ENCODE results near the gene SIX5. TPM values are rescaled to one million over a fixed set of nuclear protein-coding genes. Genes with fewer than 3 reads are reported as not detected.

SIX5 gene
- total and polyA plus RNA-seq, 9 of the 15 experiments (the other 6 are each of a cell fraction or from before 2014, with no cell fraction given) = 1.4 to 17.2 (median 7.4) TPM; not detected in 2

DNA sequence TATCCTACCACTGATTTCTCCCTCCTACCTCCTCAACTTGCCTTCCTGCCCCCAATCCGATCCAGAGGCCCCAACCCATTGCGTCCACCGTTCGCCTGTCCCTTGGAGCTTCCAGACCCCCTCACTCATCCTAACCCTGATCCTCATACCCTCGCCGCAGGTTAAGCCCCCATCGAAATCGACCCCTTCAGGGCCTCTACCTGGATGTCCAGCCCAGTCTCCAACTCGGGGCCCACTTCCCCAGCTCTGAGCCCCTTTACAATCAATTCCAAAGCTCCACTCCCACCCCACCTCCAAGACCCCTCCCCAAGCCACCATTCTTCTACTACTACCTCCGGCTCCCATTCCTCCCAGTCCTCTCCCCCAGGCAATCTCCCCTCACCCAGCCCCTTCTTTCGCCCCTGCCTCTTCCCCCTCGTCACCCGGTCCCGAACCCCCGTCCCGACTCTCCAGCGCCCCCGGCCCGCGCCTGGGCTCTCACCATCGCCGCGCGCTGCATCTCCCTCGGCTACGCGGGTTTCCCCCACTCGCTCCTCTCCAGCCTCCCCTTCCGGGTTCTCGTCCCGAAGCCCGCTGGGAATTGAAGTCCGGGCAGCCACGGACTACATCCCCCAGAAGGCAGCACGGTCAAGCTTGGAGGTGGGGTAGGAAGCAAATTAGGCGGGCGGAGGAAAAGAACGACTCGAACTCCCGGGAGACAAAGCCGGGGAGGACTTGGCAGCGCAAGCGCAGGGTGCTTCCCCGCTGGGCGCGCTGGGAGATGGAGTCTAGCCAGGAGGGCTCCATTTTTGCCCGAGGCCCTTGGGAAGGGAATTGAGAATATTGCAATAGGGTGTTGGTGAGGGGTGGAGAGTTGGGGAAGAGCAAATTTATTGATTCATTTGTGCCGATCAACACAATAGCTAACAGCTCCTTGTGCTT, 38.4 kb downstream of the SIX5 start, which contains the start of gene FBXO46:
TSS of gene FBXO46 (minus strand) at position 529 of the 921 bp plus-strand sequence. CDS start 17,401 bp downstream, outside the sequence.
- H3K4me3 ChIP-seq = peak within 1 kb of the TSS; percentile 88
- H3K9me3 ChIP-seq (replicated peaks; ENCODE audit: control insufficient read depth, insufficient read depth, low read depth, low read length) = no peaks in the 10 kb centered on the region
- DNase-seq (ENCODE audit: extremely low read depth in 1 of 4, low spot score in 3 of 4) = peak; percentile 92 to 98 (median 96)
- ATAC-seq = peak; percentile 97
- H3K79me2 ChIP-seq (ENCODE audit: control insufficient read depth, insufficient read depth, low read length) = peaks cover 51% of the 10 kb centered on the region
- H2AFZ ChIP-seq (ENCODE audit: low read depth, low read length) = peak within 1 kb of the TSS; percentile 82
- H4K20me1 ChIP-seq (replicated peaks; ENCODE audit: control insufficient read depth, insufficient read depth, low read length) = peaks cover 5% of the 10 kb centered on the region; the same call in 1 of the 2 replicates
- BruUV-seq (replicated peaks) = no TSS peak
- no peaks in the 10 kb centered on the region for H3K9me1 ChIP-seq (ENCODE audit: control insufficient read depth, insufficient read depth, low read length)
- ChIA-PET POLR2A (interaction anchor here (0.6 to 2.2 kb wide), 13 partner anchors 9 to 1702 kb away, joined by 3 to 18 read pairs (median 4); partner anchors contain the start of genes QPCTL and SIX5), CTCF (ENCODE audit: low intra/inter-chr PET ratio) (no interaction called here)
- H3K9ac ChIP-seq (ENCODE audit: insufficient read depth in 1 of 2, low read depth in 2 of 2, low read length in 2 of 2) = peak within 1 kb of the TSS; percentile 87 to 95
- peaks cover 9% of the 10 kb centered on the region; the same call in 1 of the 3 replicates for H3K36me3 ChIP-seq (ENCODE audit: control insufficient read depth, insufficient read depth, low read length)
- intact Hi-C loops (cut with micrococcal nuclease) (no loop called here), in situ Hi-C loops (cut with MboI) (no loop called here)
- WGBS (ENCODE audit: insufficient coverage, low coverage, missing lambda C conversion rate) = under 1% methylated on average over 33 of the region's 48 CpGs
- H3K4me1 ChIP-seq (replicated peaks in 1 of 2; ENCODE audit: control insufficient read depth in 2 of 2, insufficient read depth in 2 of 2, low read length in 2 of 2) = peaks cover 13 to 38% of the 10 kb centered on the region in 2 experiments
- no peaks in the 10 kb centered on the region for H3K27me3 ChIP-seq (ENCODE audit: control insufficient read depth in 2 of 2, insufficient read depth in 2 of 2, low read length in 2 of 2)
- peak within 1 kb of the TSS; percentile 96 for H3K4me2 ChIP-seq (ENCODE audit: insufficient read depth, low read length)
- peak; percentile 97 for FAIRE-seq
- peak within 1 kb of the TSS; percentile 74 for H3K27ac ChIP-seq (ENCODE audit: extremely low read depth, low read depth, low read length)
- TF ChIP-seq CREB1 (IDR thresholded peaks at IDR 0.05) = peak; percentile 54; the same call in 1 of the 2 replicates
- peak; percentile 74; the same call in 1 of the 2 replicates for TF ChIP-seq CREB1 (CRISPR knock-in tag; IDR thresholded peaks at IDR 0.05)
- TF ChIP-seq ATF1 (CRISPR knock-in tag; IDR thresholded peaks at IDR 0.05) = no peak
- TF ChIP-seq ATF1 (tag; IDR thresholded peaks at IDR 0.05) = peak; percentile 61
- TF ChIP-seq ZNF133 (CRISPR knock-in tag; IDR thresholded peaks at IDR 0.05) = no peak
- TF ChIP-seq SREBF1 (IDR thresholded peaks at IDR 0.05; ENCODE audit: borderline replicate concordance, low read depth, low read length) = 0 out of 2 replicates have a peak, but pooled peaks have one; percentile 29
- TF ChIP-seq KLF16 (IDR thresholded peaks at IDR 0.05) = no peak
- peak; percentile 80 for TF ChIP-seq ZNF766 (CRISPR knock-in tag; conservative IDR thresholded peaks at IDR 0.05)
- TF ChIP-seq ZSCAN32 (CRISPR knock-in tag; IDR thresholded peaks at IDR 0.05) = no peak
- no peak for TF ChIP-seq TEAD4 (IDR thresholded peaks at IDR 0.05; ENCODE audit: low read length)
- no peak for TF ChIP-seq TEAD4 (CRISPR knock-in tag; IDR thresholded peaks at IDR 0.05; ENCODE audit: borderline replicate concordance)
- no peak for TF ChIP-seq ZNF165 (CRISPR knock-in tag; IDR thresholded peaks at IDR 0.05; ENCODE audit: borderline replicate concordance)
- TF ChIP-seq BRD4 (IDR thresholded peaks at IDR 0.05) = 0 out of 2 replicates have a peak, but pooled peaks have one; percentile 22
- no peak; the same call in 1 of the 2 replicates for TF ChIP-seq XRCC5 (IDR thresholded peaks at IDR 0.05; ENCODE audit: low read depth, low read length)
- TF ChIP-seq NR2C1 (IDR thresholded peaks at IDR 0.05) = peak; percentile 81
- peak; percentile 92 for TF ChIP-seq NR2C1 (tag; IDR thresholded peaks at IDR 0.05)
- no peak for TF ChIP-seq TAF15 (IDR thresholded peaks at IDR 0.05; ENCODE audit: low read depth, low read length)
- TF ChIP-seq MED1 (CRISPR knock-in tag; IDR thresholded peaks at IDR 0.05; ENCODE audit: borderline replicate concordance) = no peak
- TF ChIP-seq ZNF197 (CRISPR knock-in tag; IDR thresholded peaks at IDR 0.05; ENCODE audit: low read depth) = no peak
- no peak for TF ChIP-seq ATF2 (CRISPR knock-in tag; IDR thresholded peaks at IDR 0.05)
- TF ChIP-seq EP300 (IDR thresholded peaks at IDR 0.05; ENCODE audit: low read length) = no peak
- TF ChIP-seq SIRT6 (IDR thresholded peaks at IDR 0.05; ENCODE audit: low read depth, low read length) = no peak
- TF ChIP-seq FOXJ2 (tag; IDR thresholded peaks at IDR 0.05) = peak; percentile 78
